OCI-LY7 (cell line): ENCODE measurements around the gene GRK6. TPM values are rescaled to one million over a fixed set of nuclear protein-coding genes. Genes with fewer than 3 reads are reported as not detected.

ENCODE experiments used
- BruUV-seq: library from RNA; stranded (reverse); fragments of 400-500 nt; replicated peaks from 2 replicates; lab custom pipeline; 2021; lab: Mats Ljungman, UMichigan
- CTCF ChIA-PET: fragments of 300-600 bp; sonication (Branson Sonifier 250); formaldehyde crosslinking; loops from one replicate; lab custom pipeline; 2022; ENCODE audit warnings: antibody characterized with exemption; ENCODE audit not compliant: unreplicated experiment; lab: Charles Lee
- POLR2A ChIA-PET: fragments of 300-600 bp; sonication (Branson Sonifier 250); formaldehyde crosslinking; loops from one replicate; lab custom pipeline; 2022; ENCODE audit warnings: antibody characterized with exemption; lab: Charles Lee
- DNase-seq: peaks from one replicate; pipeline ENCODE4 v3.0.0-alpha.2; 2015; ENCODE audit warnings: low spot score
- H2AFZ ChIP-seq: fragments of 200-600 bp; sonication (generic), shearing (Covaris generic); 2 replicates; pipeline ENCODE4 v1.6.1; 2014; ENCODE audit warnings: mild to moderate bottlenecking, antibody characterized with exemption, low read length, moderate library complexity
- H3K27ac ChIP-seq: fragments of 200-600 bp; sonication (generic); 2 replicates; pipeline ENCODE4 v1.5.1; 2014; ENCODE audit warnings: mixed run types, low read depth, mild to moderate bottlenecking, moderate library complexity, low read length, inconsistent platforms; ENCODE audit not compliant: poor library complexity, severe bottlenecking
- H3K36me3 ChIP-seq: fragments of 200-600 bp; sonication (generic); 2 replicates; pipeline ENCODE4 v1.6.1; 2014; ENCODE audit warnings: mild to moderate bottlenecking, antibody characterized with exemption, low read length, moderate library complexity, mixed read lengths; ENCODE audit not compliant: insufficient read depth
- H3K4me1 ChIP-seq: fragments of 200-600 bp; sonication (generic); 2 replicates; pipeline ENCODE4 v1.5.1; 2014; ENCODE audit warnings: mild to moderate bottlenecking, low read length; ENCODE audit not compliant: insufficient read depth, poor library complexity, severe bottlenecking
- H3K4me2 ChIP-seq: fragments of 200-600 bp; sonication (generic); 2 replicates; pipeline ENCODE4 v1.6.1; 2014; ENCODE audit warnings: mild to moderate bottlenecking, low read length
- H3K4me3 ChIP-seq: fragments of 200-600 bp; sonication (generic); 2 replicates; pipeline ENCODE4 v1.5.1; 2014; ENCODE audit warnings: mild to moderate bottlenecking, low read depth, low read length; ENCODE audit not compliant: poor library complexity, severe bottlenecking
- H3K79me2 ChIP-seq: fragments of 200-600 bp; sonication (generic); 2 replicates; pipeline ENCODE4 v1.6.1; 2016; ENCODE audit warnings: low read depth, mild to moderate bottlenecking, low read length, moderate library complexity, mixed read lengths; ENCODE audit not compliant: insufficient read depth
- H3K9me2 ChIP-seq: fragments of 200-600 bp; sonication (generic); 2 replicates; pipeline ENCODE4 v1.6.1; 2016; ENCODE audit warnings: mild to moderate bottlenecking, low read length, mixed read lengths; ENCODE audit not compliant: insufficient read depth
- H3K9me3 ChIP-seq: fragments of 200-600 bp; sonication (generic); 2 replicates; pipeline ENCODE4 v1.6.1; 2014; ENCODE audit warnings: mild to moderate bottlenecking, mixed run types, low read length, mixed read lengths
- H4K20me1 ChIP-seq: fragments of 200-600 bp; sonication (generic); 2 replicates; pipeline ENCODE4 v1.6.1; 2014; ENCODE audit warnings: mild to moderate bottlenecking, antibody characterized with exemption, low read length, moderate library complexity, mixed read lengths; ENCODE audit not compliant: insufficient read depth
- CTCF ChIP-seq: fragments of 200-600 bp; sonication (generic); conservative IDR thresholded peaks from 2 replicates; pipeline ENCODE4 v1.5.1; 2014; ENCODE audit warnings: mild to moderate bottlenecking, antibody characterized with exemption, low read length, moderate library complexity, mixed read lengths
- EZH2phosphoT487 ChIP-seq: fragments of 200-600 bp; sonication (generic); IDR thresholded peaks from 2 replicates; pipeline ENCODE4 v1.6.1; 2018; ENCODE audit warnings: low read depth, borderline replicate concordance, mild to moderate bottlenecking, mixed run types, antibody characterized with exemption, low read length, moderate library complexity, mixed read lengths
- intact Hi-C: fragments of 100-400 bp; cut with micrococcal nuclease; formaldehyde crosslinking; loops from one replicate; pipeline ENCODE4 v1.10.0; 2022; ENCODE audit not compliant: unreplicated experiment
- total RNA-seq, 2 experiments: library from RNA; depleted of rRNA in 1 of 2; stranded (reverse); fragments of >200 nt in 1 of 2; shearing (Covaris generic) in 1 of 2; gene quantifications; 2 replicates each; pipeline ENCODE4 v1.2.3, GENCODE V29; 2014 to 2022

The GRK6 gene
- total RNA-seq, 2 experiments from 2014 or later: 46.2 to 99.4 TPM

GRCh38 chr5:177455661-177456590 lies 29.4 kb downstream of the GRK6 start:
- peaks cover 27% of the 10 kb centered on the region for H3K4me1 ChIP-seq
- H3K4me2 ChIP-seq: peak overlapping the region; percentile 88
- peak; percentile 98 for DNase-seq
- intact Hi-C loops: loop anchor here (1.0 to 5.0 kb wide), 3 partner anchors 30 to 344 kb away; partner anchors contain the start of genes GRK6 and PDLIM7
- no peaks in the 10 kb centered on the region for H3K9me3 ChIP-seq
- peak overlapping the region; percentile 84; the same call in 1 of the 2 replicates for H2AFZ ChIP-seq
- no peaks in the 10 kb centered on the region for H3K79me2 ChIP-seq
- peak overlapping the region; percentile 76 for H3K4me3 ChIP-seq
- ChIA-PET CTCF (interaction anchor here (0.6 to 3.8 kb wide), 6 partner anchors 27 to 320 kb away, joined by 3 to 20 read pairs (median 6); no protein-coding TSS in a partner anchor), POLR2A (interaction anchor here (0.6 to 2.1 kb wide), 6 partner anchors 12 to 1067 kb away, joined by 3 to 8 read pairs (median 4); partner anchors contain the start of genes HIGD2A and NOP16)
- H3K36me3 ChIP-seq: no peaks in the 10 kb centered on the region; the same call in 1 of the 2 replicates
- TF ChIP-seq EZH2phosphoT487 (no peak), CTCF (peak; percentile 90)
- H3K27ac ChIP-seq: peak overlapping the region; percentile 90
- peaks cover 8% of the 10 kb centered on the region for H4K20me1 ChIP-seq
- TSS peak; percentile 98 for BruUV-seq
- no peaks in the 10 kb centered on the region for H3K9me2 ChIP-seq

GRCh38 chr5:177456591-177456964 lies 30.1 kb downstream of the GRK6 start:
- no peak for TF ChIP-seq EZH2phosphoT487
- TF ChIP-seq CTCF: peak; percentile 44; the same call in 1 of the 2 replicates
- peak overlapping the region; percentile 27 for H3K4me3 ChIP-seq
- H3K36me3 ChIP-seq: no peaks in the 10 kb centered on the region; the same call in 1 of the 2 replicates
- peak overlapping the region; percentile 90 for H3K27ac ChIP-seq
- no peaks in the 10 kb centered on the region for H3K9me3 ChIP-seq
- no peak overlapping the region for H2AFZ ChIP-seq
- peaks cover 8% of the 10 kb centered on the region for H4K20me1 ChIP-seq
- BruUV-seq: no TSS peak
- H3K4me1 ChIP-seq: peaks cover 27% of the 10 kb centered on the region
- no peaks in the 10 kb centered on the region for H3K9me2 ChIP-seq
- H3K4me2 ChIP-seq: peak overlapping the region; percentile 44
- POLR2A ChIA-PET: no interaction called here
- no peak for DNase-seq
- intact Hi-C loops: loop anchor here (1.0 to 5.0 kb wide), 2 partner anchors 30 to 344 kb away; partner anchors contain the start of gene GRK6
- CTCF ChIA-PET: no interaction called here
- no peaks in the 10 kb centered on the region for H3K79me2 ChIP-seq
